ENCODE results near the gene PFKFB4.

Gene PFKFB4

GRCh38 chr3:48585411-48585810 is 28.8 kb upstream of the PFKFB4 start:
- H3F3A ChIP-seq (ENCODE audit: insufficient read depth, low read length): no peaks in the 10 kb centered on the region
- H2AFZ ChIP-seq (ENCODE audit: low read length): no peak overlapping the region
- no peaks in the 10 kb centered on the region for H3K4me1 ChIP-seq (ENCODE audit: insufficient read depth, low read length, severe bottlenecking)
- H3K9ac ChIP-seq (ENCODE audit: low read length): no peak overlapping the region
- H3K27me3 ChIP-seq (ENCODE audit: insufficient read depth, low read length): peaks cover 7% of the 10 kb centered on the region; the same call in 1 of the 2 replicates
- no peak overlapping the region for H3K27ac ChIP-seq (ENCODE audit: low read depth, low read length, poor library complexity, severe bottlenecking)
- H3K9me3 ChIP-seq (ENCODE audit: low read length): no peaks in the 10 kb centered on the region
- H3K9me2 ChIP-seq (ENCODE audit: low read depth, low read length): no peaks in the 10 kb centered on the region
- H3K4me3 ChIP-seq (ENCODE audit: low read depth, low read length, poor library complexity, severe bottlenecking): no peak overlapping the region
- H3K4me2 ChIP-seq (ENCODE audit: low read length): no peak overlapping the region
- no peaks in the 10 kb centered on the region for H3K79me2 ChIP-seq (ENCODE audit: insufficient read depth, low read length)
- H4K20me1 ChIP-seq (ENCODE audit: insufficient read depth, low read length): no peaks in the 10 kb centered on the region
- no peak for TF ChIP-seq EZH2 (IDR thresholded peaks at IDR 0.05; ENCODE audit: borderline replicate concordance, low read length)
- TF ChIP-seq, protein P1, sequence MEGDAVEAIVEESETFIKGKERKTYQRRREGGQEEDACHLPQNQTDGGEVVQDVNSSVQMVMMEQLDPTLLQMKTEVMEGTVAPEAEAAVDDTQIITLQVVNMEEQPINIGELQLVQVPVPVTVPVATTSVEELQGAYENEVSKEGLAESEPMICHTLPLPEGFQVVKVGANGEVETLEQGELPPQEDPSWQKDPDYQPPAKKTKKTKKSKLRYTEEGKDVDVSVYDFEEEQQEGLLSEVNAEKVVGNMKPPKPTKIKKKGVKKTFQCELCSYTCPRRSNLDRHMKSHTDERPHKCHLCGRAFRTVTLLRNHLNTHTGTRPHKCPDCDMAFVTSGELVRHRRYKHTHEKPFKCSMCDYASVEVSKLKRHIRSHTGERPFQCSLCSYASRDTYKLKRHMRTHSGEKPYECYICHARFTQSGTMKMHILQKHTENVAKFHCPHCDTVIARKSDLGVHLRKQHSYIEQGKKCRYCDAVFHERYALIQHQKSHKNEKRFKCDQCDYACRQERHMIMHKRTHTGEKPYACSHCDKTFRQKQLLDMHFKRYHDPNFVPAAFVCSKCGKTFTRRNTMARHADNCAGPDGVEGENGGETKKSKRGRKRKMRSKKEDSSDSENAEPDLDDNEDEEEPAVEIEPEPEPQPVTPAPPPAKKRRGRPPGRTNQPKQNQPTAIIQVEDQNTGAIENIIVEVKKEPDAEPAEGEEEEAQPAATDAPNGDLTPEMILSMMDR (IDR thresholded peaks at IDR 0.05; ENCODE audit: low read length): no peak
- no peaks in the 10 kb centered on the region for H3K36me3 ChIP-seq (ENCODE audit: insufficient read depth, low read length)

- Histone ChIP-seq H4K20me1 (ENCODE audit: insufficient read depth, low read length) (no peaks in the 10 kb centered on the region), H3K36me3 (ENCODE audit: insufficient read depth, low read length) (no peaks in the 10 kb centered on the region), H3K27ac (ENCODE audit: low read depth, low read length, poor library complexity, severe bottlenecking) (no peak overlapping the region), H2AFZ (ENCODE audit: low read length) (no peak overlapping the region), H3K9me2 (ENCODE audit: low read depth, low read length) (no peaks in the 10 kb centered on the region), H3K27me3 (ENCODE audit: insufficient read depth, low read length) (peaks cover 7% of the 10 kb centered on the region; the same call in 1 of the 2 replicates), H3K4me1 (ENCODE audit: insufficient read depth, low read length, severe bottlenecking) (no peaks in the 10 kb centered on the region), H3K9me3 (ENCODE audit: low read length) (no peaks in the 10 kb centered on the region), H3K4me3 (ENCODE audit: low read depth, low read length, poor library complexity, severe bottlenecking) (no peak overlapping the region), H3K79me2 (ENCODE audit: insufficient read depth, low read length) (no peaks in the 10 kb centered on the region), H3F3A (ENCODE audit: insufficient read depth, low read length) (no peaks in the 10 kb centered on the region), H3K4me2 (ENCODE audit: low read length) (no peak overlapping the region), H3K9ac (ENCODE audit: low read length) (no peak overlapping the region)
- no peak for TF ChIP-seq EZH2 (IDR thresholded peaks at IDR 0.05; ENCODE audit: borderline replicate concordance, low read length)
- TF ChIP-seq, protein P1 (IDR thresholded peaks at IDR 0.05; ENCODE audit: low read length): no peak
These were observed 28.2 kb upstream of the PFKFB4 start for GRCh38 chr3:48584836-48585235.

- H2AFZ ChIP-seq (ENCODE audit: low read length): no peak overlapping the region
- no peaks in the 10 kb centered on the region for H3K4me1 ChIP-seq (ENCODE audit: insufficient read depth, low read length, severe bottlenecking)
- TF ChIP-seq EZH2 (IDR thresholded peaks at IDR 0.05; ENCODE audit: borderline replicate concordance, low read length): no peak
- TF ChIP-seq, protein P1 (IDR thresholded peaks at IDR 0.05; ENCODE audit: low read length): peak; percentile 10; the same call in 1 of the 2 replicates
- H3F3A ChIP-seq (ENCODE audit: insufficient read depth, low read length): no peaks in the 10 kb centered on the region
- H4K20me1 ChIP-seq (ENCODE audit: insufficient read depth, low read length): no peaks in the 10 kb centered on the region
- no peak overlapping the region for H3K4me2 ChIP-seq (ENCODE audit: low read length)
- no peak overlapping the region for H3K4me3 ChIP-seq (ENCODE audit: low read depth, low read length, poor library complexity, severe bottlenecking)
- H3K27ac ChIP-seq (ENCODE audit: low read depth, low read length, poor library complexity, severe bottlenecking): no peak overlapping the region
- no peaks in the 10 kb centered on the region for H3K9me3 ChIP-seq (ENCODE audit: low read length)
- no peak overlapping the region for H3K9ac ChIP-seq (ENCODE audit: low read length)
- H3K9me2 ChIP-seq (ENCODE audit: low read depth, low read length): no peaks in the 10 kb centered on the region
- no peaks in the 10 kb centered on the region for H3K79me2 ChIP-seq (ENCODE audit: insufficient read depth, low read length)
- peaks cover 7% of the 10 kb centered on the region; the same call in 1 of the 2 replicates for H3K27me3 ChIP-seq (ENCODE audit: insufficient read depth, low read length)
- no peaks in the 10 kb centered on the region for H3K36me3 ChIP-seq (ENCODE audit: insufficient read depth, low read length)
These were observed 25.2 kb upstream of the PFKFB4 start for GRCh38 chr3:48581621-48582481.

Measured in OCI-LY1 (cell line).